ENCODE measurements around the gene PTPRM.
A peak's percentile ranks its signal among the peaks of the same experiment; 100 is the strongest.

PTPRM gene

GRCh38 chr18:7908681-7909299 is 341.7 kb downstream of the PTPRM start:
- DNase-seq: peak; percentile 42

GRCh38 chr18:7914834-7915670 is 347.9 kb downstream of the PTPRM start:
- no peak for DNase-seq

GRCh38 chr18:7918701-7919100 is 351.6 kb downstream of the PTPRM start:
- DNase-seq: no peak

- DNase-seq: no peak
Measured at GRCh38 chr18:7919565-7919964, 352.4 kb downstream of the PTPRM start.

- no peak for DNase-seq
Measured at GRCh38 chr18:7921938-7922587, 354.9 kb downstream of the PTPRM start.

- DNase-seq: no peak
Measured at GRCh38 chr18:7923105-7923504, 356.0 kb downstream of the PTPRM start.

- DNase-seq: no peak
Measured at GRCh38 chr18:7924616-7925015, 357.5 kb downstream of the PTPRM start.

- peak; percentile 62 for DNase-seq
Measured at GRCh38 chr18:7926526-7926925, 359.4 kb downstream of the PTPRM start.

GRCh38 chr18:7927119-7927518 is 360.0 kb downstream of the PTPRM start:
- no peak for DNase-seq

- no peak for DNase-seq
Measured at GRCh38 chr18:7931763-7932162, 364.6 kb downstream of the PTPRM start.

GRCh38 chr18:7937268-7937667 is 370.2 kb downstream of the PTPRM start:
- no peak for DNase-seq

GRCh38 chr18:7939521-7939920 is 372.4 kb downstream of the PTPRM start:
- no peak for DNase-seq

GRCh38 chr18:7940379-7940778 is 373.3 kb downstream of the PTPRM start:
- DNase-seq: no peak

- DNase-seq: peak; percentile 52
Measured at GRCh38 chr18:7940971-7941370, 373.9 kb downstream of the PTPRM start.

GRCh38 chr18:7941533-7941932 is 374.4 kb downstream of the PTPRM start:
- peak; percentile 96 for DNase-seq

GRCh38 chr18:7945882-7946281 is 378.8 kb downstream of the PTPRM start:
- no peak for DNase-seq

GRCh38 chr18:7946734-7947377 is 379.7 kb downstream of the PTPRM start:
- peak; percentile 42 for DNase-seq

- DNase-seq: no peak
Measured at GRCh38 chr18:7950380-7951136, 383.4 kb downstream of the PTPRM start.

GRCh38 chr18:7953095-7953958 is 386.2 kb downstream of the PTPRM start:
- no peak for DNase-seq

GRCh38 chr18:7954238-7954637 is 387.1 kb downstream of the PTPRM start:
- no peak for DNase-seq

GRCh38 chr18:7955175-7955574 is 388.1 kb downstream of the PTPRM start:
- no peak for DNase-seq

- DNase-seq: no peak
Measured at GRCh38 chr18:7957297-7957696, 390.2 kb downstream of the PTPRM start.
